Measurements from ENCODE around the gene RELCH.

GRCh38 chr18:62258093-62258492 lies 71.0 kb downstream of the RELCH start:
- TF ChIP-seq POLR2A (IDR thresholded peaks at IDR 0.05; ENCODE audit: low read length) (no peak), GATA1 (IDR thresholded peaks at IDR 0.05; ENCODE audit: low read depth, low read length) (no peak)

Measured in erythroblast (primary cell).